NCI-H345 (cell line): ENCODE measurements around the gene P3H4.

Experiments used
- DNase-seq: peaks from one replicate; lab custom pipeline; 2025; lab: John Stamatoyannopoulos, UW

P3H4 gene

GRCh38 chr17:41821776-41822175, 10.0 kb upstream of the P3H4 start:
- DNase-seq, result no peak

DNA sequence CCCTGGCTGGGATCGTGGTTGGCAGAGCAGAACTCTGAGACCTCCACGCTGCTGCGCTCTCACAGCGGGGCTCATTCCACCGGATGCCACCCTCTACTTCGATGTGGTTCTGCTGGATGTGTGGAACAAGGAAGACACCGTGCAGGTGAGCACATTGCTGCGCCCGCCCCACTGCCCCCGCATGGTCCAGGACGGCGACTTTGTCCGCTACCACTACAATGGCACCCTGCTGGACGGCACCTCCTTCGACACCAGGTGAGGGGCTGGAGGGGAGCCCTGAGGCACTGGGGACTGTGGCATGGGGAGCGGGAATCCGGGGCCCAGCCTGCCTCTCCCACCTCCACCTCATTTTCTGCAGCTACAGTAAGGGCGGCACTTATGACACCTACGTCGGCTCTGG, 6.3 kb upstream of the P3H4 start:
- DNase-seq, result no peak

DNA sequence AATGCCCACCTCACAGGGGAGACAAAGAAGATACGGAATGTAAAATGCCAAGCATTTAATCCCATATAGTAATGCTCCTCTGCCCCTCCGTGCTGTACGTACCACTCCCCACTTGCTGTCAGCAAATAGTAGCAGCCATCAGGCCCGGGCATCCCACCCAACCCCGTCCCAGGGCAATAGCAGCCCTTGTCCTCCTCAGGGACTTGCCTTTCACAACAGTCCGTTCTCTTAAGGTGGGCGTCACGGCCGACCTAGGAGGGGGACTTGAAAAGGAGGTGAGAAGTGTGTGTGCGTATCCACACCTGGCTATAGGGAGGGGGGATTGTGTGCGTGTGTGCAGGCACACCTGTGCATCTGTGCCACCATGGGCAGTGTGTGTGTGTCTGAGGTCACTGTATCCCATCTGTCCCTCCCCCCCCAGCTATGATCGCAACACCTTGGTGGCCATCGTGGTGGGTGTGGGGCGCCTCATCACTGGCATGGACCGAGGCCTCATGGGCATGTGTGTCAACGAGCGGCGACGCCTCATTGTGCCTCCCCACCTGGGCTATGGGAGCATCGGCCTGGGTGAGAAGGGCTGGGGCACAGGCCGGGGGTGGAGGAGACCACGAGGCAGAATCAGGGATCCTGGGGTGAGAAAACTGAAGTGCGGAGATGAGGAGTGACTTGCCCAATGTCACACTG, 5.0 kb upstream of the P3H4 start:
- DNase-seq, result no peak

- DNase-seq, result no peak
These were observed 2.4 kb upstream of the P3H4 start for GRCh38 chr17:41814195-41814594.

DNA sequence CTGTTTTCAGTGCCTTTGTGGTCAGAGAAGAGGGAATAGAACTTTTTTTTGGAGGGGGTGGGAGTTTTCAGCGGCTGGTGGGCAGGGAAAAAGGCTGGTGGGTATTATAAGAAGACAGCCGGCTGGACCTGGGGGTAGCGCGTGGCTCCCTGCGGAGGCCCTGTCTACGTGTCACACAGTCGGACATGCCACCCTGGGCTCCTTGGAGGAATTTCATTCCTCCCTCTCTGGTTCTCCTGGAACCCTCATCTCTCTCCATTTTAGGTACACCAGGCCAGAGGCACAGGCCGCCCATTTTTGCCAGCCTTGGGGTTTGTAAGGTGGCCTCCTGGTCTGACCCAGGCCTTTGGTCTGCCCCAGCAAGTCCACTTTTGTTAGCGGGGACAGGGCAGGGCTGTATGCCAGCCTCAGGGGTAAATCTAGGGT, 2.0 kb upstream of the P3H4 start:
- no peak for DNase-seq

DNA sequence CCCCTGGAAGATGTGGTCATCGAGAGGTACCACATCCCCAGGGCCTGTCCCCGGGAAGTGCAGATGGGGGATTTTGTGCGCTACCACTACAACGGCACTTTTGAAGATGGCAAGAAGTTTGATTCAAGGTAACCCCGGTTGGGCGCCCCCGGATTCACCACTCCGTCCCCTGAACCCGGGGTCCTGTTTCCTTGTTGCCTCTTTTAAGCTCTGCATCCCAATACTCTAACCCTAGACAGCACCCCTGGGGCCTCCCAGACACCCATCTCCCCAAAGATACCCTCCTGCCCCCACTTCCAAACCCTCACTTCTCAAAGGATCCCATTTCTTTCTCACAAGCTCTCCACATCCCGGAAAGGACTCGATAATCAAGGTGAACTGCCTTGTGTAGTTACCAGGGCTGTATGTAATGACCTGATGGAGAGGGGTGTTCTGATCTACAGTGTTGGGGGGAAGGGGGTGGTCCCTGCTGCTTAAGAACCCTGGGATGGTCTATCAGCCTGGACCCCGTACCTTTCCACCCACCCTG, 1.5 kb upstream of the P3H4 start:
- no peak for DNase-seq

GRCh38 chr17:41812381-41813151, 817 bp upstream of the P3H4 start, which contains the start of gene FKBP10:
TSS of gene FKBP10 (plus strand) at chr17:41813004. CDS start at chr17:41813035, 31 bp downstream.
- peak; percentile 46 for DNase-seq

DNA sequence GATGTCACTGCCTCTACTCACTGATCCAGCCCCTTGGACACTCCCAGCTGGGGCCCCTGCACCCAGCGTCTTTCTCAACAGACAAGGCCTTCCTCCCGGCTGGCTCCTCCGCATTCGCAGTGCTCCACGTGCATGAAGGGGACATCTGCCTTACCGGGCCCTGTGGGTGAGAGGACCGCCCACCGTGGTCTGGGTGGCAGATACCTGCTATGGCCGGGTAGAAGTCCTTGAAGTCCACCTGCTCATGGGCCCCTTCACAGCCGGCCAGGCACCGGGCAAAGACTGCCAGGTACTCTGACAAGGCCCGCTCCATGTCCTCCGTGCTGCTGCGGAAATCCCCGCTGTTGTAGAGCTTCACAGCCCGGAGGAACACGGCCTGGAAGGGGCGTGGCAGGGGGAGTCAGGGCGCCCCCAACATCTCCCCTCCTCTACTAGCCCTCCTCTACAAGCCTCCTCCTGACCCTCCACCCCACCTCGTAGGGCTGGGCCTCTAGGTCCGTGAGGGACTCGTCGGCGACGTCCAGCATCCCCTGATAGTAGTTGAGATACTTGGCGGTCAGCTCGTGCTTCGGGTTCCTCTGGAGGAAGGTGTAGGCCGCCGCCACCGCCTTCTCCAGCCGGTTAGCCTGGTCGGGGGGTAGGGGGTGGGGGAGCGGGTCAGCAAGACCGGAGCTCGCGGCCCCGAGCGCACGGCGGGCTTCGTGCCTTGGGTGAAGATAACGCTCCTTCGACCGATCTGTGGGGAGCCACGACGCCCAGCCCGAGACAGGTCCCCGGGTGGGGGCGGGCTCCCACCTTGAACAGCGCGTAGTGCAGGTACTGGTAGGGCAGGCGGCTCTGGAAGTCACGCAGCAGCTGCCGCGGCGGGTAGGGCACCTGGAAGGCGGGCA, 845 bp downstream of the P3H4 start:
- no peak for DNase-seq

DNA sequence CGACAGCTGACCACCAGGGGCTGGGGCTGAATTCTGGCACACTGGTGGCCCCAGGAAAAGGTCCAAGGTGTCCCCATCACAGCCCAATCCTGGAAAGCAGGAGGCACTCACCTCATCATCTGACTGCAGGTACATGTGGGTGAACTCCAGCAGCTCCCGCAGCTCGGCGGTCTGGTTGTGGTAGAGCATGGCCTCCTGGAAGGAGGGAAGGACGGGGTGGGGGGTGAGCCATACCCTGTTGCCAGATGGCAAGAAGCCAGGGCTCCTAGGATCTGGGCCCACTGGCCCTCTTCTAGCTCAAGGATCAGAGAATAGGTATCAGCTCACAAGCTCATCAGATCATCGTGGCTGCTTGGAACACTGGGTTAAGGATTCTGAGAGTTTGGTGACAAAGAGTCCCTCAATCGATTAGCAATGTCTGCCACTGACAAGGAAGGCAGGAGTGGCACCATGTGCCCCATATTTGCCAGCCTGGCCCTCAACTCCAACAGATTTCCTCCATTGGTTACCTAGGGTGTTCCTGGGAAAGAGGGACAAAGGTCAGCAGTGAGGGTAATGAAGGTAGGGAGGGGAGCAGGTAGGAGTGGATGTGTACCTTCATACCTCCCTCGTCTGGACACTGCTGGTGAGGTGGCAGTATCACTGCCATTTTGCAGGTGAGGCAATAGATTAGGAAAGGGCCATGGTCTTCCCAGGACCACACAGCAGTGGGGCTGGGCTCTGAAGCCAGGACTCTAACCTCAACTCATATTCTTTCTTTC, 4.9 kb downstream of the P3H4 start:
- no peak for DNase-seq

DNA sequence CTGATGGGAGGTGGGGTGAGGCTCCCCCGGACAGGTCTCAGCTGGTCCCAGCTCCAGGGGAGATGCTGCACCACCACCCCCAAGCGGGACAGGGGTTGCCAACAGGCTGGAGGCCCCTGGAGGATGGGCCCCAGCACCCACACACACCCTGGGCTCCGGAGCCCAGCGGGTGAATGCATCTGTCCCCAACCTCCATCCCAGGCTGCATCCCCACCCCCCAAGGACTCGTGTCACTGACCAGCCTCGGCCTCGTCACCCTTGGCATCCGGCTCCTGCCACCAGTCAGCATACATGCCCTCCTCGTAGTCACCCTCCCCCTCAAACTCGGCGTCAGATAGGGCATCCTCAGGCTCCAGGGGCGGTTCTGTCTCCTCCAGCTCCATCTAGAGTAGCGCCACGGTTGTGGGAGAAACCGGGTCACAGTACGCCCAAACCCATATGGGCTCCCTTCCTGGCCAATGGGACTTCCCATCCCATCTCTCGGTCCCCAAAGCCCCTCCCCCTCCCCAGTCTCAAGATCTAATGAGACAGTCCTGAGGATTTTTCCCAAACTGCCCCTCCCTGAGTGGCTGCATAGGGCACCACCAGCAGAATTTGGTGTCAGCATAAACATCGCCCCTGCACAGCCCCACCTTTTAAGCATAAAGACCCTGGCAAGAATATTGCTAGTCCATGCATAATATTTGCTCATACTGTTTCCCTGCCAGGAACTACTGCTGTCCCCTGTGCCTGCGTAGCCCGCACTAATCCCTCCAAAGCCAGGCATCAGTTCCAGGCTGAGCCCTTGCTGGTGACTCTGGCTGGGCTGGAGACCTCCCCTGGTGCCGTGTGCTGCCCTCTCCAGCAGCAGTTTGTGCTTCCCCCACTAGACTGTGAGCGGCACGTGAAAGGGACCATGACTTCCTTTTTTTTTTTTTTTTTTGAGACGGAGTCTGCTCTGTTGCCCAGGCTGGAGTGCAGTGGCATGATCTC, 8.4 kb downstream of the P3H4 start:
- no peak for DNase-seq

DNA sequence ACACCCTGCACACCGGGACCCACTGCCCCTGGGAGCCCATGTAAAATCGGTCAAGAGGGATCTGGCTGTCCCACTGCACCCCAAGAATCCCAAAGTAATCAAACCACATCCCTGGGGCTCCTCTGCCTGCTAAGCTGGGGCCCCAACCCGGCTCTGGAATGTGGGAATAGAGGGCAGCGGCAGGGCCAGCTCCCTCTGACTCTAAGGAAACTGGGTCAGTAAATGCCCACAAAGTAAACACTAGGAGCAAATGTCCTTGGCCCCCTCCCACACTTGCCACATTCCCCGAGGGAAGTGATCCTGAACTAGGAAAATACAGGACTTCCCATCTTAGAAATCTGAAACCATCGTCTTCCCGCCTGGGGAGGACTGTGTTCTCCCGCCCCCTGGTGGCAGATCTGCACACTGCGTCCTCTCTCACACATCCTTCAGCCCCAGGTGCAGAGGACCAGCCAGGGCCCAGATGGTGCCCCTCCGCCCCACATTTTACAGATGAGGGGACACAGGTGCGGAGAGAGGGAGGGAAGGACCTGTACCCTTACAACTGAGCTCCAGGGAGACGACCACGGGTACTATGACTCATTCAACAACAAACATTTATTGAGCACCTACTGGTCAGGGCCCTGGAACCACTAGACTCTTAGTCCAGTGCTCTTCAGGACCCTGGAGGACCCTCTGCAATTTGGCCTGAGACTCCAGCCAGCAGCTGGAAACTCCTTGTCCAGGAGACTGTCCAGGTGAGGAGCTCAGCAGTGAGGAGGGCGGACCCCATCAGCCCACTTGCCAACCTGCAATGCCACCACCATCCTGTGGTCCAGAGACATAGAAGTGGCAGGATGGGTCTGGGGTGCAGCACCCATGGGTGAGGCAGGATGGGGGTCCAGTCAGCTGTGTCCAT, 10.1 kb downstream of the P3H4 start:
- DNase-seq, result peak; percentile 65

- peak; percentile 7 for DNase-seq
These were observed 11.0 kb downstream of the P3H4 start for GRCh38 chr17:41800601-41801373.

- DNase-seq, result no peak
These were observed 12.4 kb downstream of the P3H4 start for GRCh38 chr17:41799366-41799765.

DNA sequence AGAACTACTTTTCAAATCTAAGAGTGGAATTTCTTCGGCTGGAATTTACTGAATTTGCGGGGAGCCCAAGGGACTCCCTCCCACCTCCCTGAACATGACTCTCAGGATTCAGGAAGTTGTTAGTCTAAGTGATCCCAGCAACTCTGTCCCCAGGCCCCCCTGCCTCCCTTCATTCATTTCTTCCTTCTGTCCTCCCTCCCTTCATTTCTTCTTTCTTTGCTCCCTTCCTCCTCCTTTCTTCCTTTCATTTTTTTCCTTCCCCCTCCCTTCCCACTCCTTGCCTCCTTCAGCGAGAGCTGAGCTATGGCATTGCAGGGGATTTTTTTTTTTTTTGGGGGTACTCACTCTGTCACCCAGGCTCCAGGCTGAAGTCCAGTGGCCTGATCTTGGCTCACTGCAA, 14.4 kb downstream of the P3H4 start:
- DNase-seq, result no peak

DNA sequence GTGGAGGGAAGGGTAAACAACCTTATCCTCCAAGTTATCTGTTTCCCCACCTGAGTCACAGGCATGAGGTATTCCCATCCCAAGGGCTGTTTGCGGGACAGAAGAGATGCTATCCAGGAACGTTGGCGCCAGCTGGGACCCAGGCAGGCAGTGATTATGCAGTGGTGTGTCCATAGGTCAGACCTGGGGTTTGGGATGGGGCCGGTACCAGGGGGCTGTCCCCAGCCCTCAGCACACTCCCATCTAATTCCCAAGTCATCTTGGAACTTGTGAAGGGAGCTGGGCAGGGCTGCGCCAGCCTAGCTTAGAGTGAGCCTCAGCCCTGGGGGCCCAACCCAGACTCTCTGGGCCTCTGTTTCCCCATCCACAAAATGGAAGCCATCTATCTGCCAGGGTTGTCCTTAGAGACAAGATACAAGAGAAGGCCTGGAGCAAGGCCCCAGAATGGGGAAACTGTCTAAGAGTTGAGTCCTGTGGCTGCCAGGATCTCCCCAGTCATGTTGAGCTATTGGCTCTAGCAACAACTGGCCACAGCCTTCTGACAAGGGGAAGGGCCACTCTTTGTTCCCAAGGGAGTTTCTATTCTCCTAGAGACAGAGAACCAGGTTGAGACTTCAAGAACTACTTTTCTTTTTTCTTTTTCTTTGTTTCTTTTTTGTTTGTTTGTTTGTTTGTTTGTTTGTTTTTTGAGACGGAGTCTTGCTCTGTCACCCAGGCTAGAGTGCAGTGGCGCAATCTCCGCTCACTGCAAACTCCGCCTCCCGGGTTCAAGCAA, 15.4 kb downstream of the P3H4 start:
- DNase-seq, result no peak

DNA sequence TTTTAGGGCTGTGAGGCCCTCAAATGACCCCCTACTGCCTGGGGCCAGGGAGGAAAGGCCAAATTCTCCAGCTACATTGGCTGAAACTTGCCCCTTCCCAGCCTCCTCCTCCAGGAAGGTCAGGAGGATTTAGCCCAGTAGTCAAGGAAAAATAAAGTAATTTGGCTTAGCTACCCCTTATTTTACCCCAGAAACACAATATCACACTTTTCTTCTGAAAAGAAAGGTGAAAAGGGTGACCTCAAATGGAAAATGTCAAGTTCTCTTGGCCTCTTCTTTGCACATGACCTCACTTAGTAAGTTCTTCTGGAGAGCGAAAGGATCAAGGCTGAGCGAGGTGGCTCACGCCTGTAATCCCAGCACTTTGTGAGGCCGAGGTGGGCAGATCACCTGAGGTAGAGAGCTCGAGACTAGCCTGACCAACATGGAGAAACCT, 17.2 kb downstream of the P3H4 start:
- no peak for DNase-seq

- DNase-seq, result no peak
These were observed 17.8 kb downstream of the P3H4 start for GRCh38 chr17:41793784-41794539.
